HG02678 (cell line): ENCODE results near the gene ATP5ME.

Experiments
- ATAC-seq: cut with Tn5 transposase; IDR thresholded peaks from one replicate; pipeline ENCODE4 v1.9.1; 2021; ENCODE audit warnings: mild to moderate bottlenecking, moderate library complexity; ENCODE audit not compliant: unreplicated experiment

ATP5ME gene

DNA sequence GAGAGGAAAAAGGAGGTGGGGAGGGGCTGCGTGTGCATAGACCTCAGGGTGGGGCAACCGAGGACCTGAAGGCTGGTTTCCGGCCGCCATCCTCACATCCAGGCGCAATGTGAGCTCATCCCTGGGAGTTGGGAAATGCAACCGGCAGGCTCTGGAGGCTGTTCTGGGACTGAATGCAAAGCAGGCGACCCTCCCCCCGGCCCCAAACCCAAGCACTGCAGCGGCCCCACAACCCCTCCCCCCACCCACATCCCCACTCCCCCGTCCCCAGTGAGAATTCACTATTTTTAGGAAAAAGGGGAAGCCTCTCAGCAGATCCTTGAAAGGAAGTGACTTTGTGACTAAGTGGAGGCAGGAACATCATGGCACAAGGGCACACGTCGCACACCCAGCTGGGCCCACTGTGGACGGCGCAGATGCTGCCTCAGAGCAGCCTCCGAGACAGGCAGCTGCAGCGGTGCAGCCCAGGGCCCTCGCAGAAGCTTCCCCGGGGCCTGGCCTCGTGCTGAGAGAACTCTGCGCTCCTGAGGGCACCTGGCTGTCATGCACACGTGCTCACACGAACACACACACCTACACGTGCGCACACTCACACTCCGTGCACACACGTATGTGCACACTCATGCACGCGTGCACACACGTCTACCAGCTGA, 50.0 kb downstream of the ATP5ME start:
- no peak for ATAC-seq

DNA sequence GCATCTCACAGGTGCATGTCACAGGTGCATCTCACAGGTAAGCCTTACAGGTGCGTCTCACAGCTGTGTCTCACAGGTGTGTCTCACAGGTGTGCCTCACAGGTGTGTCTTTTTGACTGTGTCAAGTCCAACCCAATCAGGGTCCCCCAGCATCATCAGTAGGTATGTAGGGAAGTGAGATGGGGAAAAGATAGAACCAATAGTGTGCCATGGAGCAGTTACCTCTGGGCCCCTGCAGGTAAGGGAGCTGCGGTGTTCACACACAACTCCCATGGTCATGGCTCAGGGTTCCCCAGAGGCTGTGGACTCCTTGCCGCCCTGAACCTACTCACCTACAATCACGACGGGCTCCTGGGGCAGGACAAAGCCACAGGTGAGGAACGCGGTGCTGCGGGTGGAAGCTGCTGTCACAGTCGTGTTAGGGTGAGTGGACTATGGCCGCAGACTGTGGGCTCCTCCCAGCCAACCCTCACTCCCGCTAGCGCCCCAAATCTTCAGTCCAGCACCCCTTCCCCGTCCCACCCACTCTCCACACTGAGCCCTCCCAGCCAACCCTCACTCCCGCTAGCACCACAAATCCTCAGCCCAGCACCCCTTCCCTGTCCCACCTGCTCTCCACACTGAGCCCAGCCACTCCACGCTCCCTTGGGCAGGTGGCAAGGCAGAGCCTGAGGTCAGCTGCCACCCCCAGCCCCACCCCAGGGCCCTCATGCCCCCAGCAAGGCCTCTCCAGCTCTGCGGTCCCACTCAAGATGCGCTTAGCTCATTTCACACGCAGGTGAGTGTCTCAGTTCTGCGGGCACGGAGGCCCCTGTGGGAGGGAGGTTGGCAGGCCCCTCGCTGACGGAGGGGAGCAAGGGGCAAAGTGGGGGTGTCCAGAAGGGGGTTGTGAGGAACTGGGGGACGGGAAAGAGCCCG, 50.8 kb downstream of the ATP5ME start:
- no peak for ATAC-seq
